Cardiac septum (tissue), 1 donor: ENCODE measurements around the gene ATAD3B. TPM values are rescaled to one million over a fixed set of nuclear protein-coding genes. Genes with fewer than 3 reads are reported as not detected.
A peak's percentile ranks its signal among the peaks of the same experiment; 100 is the strongest.
"Not testable (repeated sequence)": the region's sequence is repeated elsewhere in the genome, so short reads cannot be mapped to it uniquely, and the experiment has no call there.

Experiments
- DNase-seq: peaks from one replicate; pipeline ENCODE4 v3.0.0-alpha.2; 2020; ENCODE audit warnings: low spot score
- intact Hi-C: fragments of 100-400 bp; cut with DNase I; formaldehyde crosslinking; loops from one replicate; pipeline ENCODE4 v1.14.0; 2022
- total RNA-seq: library from RNA; stranded (reverse); fragmentation: NEBNext Ultra II Directional; extraction: Animal tissue kit (Norgen Biotek cat#: 25700); gene quantifications from one replicate; pipeline ENCODE4 v1.2.1, GENCODE V29; 2021
- donor health status: DM: no; HTN: no; CAD: no.

Gene ATAD3B
- total RNA-seq, 1 donor from 2014 or later: 13.7 TPM

- DNase-seq, intact Hi-C loops: not testable (repeated sequence)
Measured at GRCh38 chr1:1494311-1494710, 22.7 kb downstream of the ATAD3B start.

GRCh38 chr1:1495461-1495975 lies 24.0 kb downstream of the ATAD3B start:
- intact Hi-C loops, DNase-seq: not testable (repeated sequence)

GRCh38 chr1:1504777-1505365 lies 33.3 kb downstream of the ATAD3B start:
- intact Hi-C loops: not testable (repeated sequence)
- peak; percentile 80 for DNase-seq

GRCh38 chr1:1505366-1505798 lies 33.8 kb downstream of the ATAD3B start:
- intact Hi-C loops, DNase-seq: not testable (repeated sequence)

- intact Hi-C loops, DNase-seq: not testable (repeated sequence)
Measured at GRCh38 chr1:1505801-1506200, 34.2 kb downstream of the ATAD3B start.

GRCh38 chr1:1507305-1507704 lies 35.7 kb downstream of the ATAD3B start:
- intact Hi-C loops: no loop called here
- DNase-seq: no peak

- DNase-seq, intact Hi-C loops: not testable (repeated sequence)
Measured at GRCh38 chr1:1508775-1509464, 37.4 kb downstream of the ATAD3B start.

- intact Hi-C loops, DNase-seq: not testable (repeated sequence)
Measured at GRCh38 chr1:1509465-1509850, 37.9 kb downstream of the ATAD3B start.

- intact Hi-C loops: loop anchor here (2.0 kb wide), 2 partner anchors 40 to 64 kb away; partner anchors contain the start of genes ATAD3B and SSU72
Measured at GRCh38 chr1:1510912-1511532, 39.5 kb downstream of the ATAD3B start.

GRCh38 chr1:1511533-1512285 lies 40.1 kb downstream of the ATAD3B start, which contains the start of gene ATAD3A:
Gene ATAD3A (plus strand): TSS chr1:1512162. CDS start chr1:1512269, 107 bp downstream.
- intact Hi-C loops: loop anchor here (2.0 kb wide), 2 partner anchors 41 to 63 kb away; partner anchors contain the start of genes ATAD3B and SSU72
- DNase-seq: peak; percentile 99

More at GRCh38 chr1:1510912-1511532, 39.5 kb downstream of the ATAD3B start:
- DNase-seq: no peak

GRCh38 chr1:1512425-1512824 lies 40.9 kb downstream of the ATAD3B start:
- intact Hi-C loops, DNase-seq: not testable (repeated sequence)

- intact Hi-C loops, DNase-seq: not testable (repeated sequence)
Measured at GRCh38 chr1:1513675-1514074, 42.1 kb downstream of the ATAD3B start.

GRCh38 chr1:1514376-1514775 lies 42.8 kb downstream of the ATAD3B start:
- intact Hi-C loops, DNase-seq: not testable (repeated sequence)

GRCh38 chr1:1516923-1517322 lies 45.4 kb downstream of the ATAD3B start:
- DNase-seq, intact Hi-C loops: not testable (repeated sequence)

- intact Hi-C loops: no loop called here
- no peak for DNase-seq
Measured at GRCh38 chr1:1517973-1518620, 46.5 kb downstream of the ATAD3B start.

GRCh38 chr1:1518621-1519007 lies 47.0 kb downstream of the ATAD3B start:
- intact Hi-C loops: not testable (repeated sequence)

GRCh38 chr1:1519805-1520505 lies 48.4 kb downstream of the ATAD3B start:
- DNase-seq: not testable (repeated sequence)

More at GRCh38 chr1:1518621-1519007, 47.0 kb downstream of the ATAD3B start:
- DNase-seq: not testable (repeated sequence)

GRCh38 chr1:1521331-1521730 lies 49.8 kb downstream of the ATAD3B start:
- no peak for DNase-seq
- intact Hi-C loops: no loop called here

More at GRCh38 chr1:1519805-1520505, 48.4 kb downstream of the ATAD3B start:
- intact Hi-C loops: not testable (repeated sequence)
